ENCODE data around the gene B9D2. TPM values are rescaled to one million over a fixed set of nuclear protein-coding genes. Genes with fewer than 3 reads are reported as not detected.

Gene B9D2
- total RNA-seq, 1 donor from 2014 or later: 2.5 TPM

DNA sequence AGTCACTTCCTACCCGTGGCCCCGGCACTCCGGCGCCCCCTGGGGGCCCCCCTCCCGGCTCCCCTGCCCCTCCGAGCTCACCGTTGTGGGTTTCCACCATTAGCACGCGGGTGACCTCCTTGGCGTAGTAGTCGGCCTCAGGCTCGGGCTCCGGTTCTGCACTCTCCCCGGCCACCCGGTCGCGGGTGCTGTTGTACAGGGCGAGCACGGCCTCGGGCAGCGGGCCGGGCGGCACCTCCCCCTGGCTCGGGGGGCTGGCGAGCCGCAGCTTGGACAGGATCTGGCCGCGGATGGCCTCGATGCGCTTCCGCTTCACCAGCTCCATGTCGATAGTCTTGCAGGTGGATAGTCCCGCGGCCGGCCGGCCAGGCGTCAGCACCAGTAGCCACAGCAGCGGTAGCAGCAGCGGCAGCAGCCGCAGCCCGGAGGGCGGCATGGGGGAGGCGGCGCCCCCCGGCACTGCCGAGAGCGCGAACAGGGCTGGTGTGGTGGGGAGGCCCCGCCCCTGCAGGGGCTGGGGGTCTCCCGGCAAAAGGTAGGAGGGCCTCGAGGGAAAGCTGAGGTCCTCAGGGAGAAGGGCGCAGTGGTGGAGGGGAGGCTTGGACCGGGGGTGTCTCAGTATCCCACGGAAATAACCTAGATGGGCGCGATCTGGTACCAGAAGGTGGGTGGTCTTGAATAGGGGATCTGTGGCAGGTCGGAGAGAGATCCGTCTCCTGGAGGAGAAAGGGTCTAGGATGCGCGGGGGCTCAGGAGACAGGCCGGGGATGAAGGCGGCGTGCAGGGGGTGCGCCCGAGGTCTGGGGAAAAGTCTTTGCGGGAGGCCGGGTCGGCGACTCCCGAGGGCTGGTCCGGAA lies 11.1 kb downstream of the B9D2 start:
- H3K4me3 ChIP-seq: peak overlapping the region; percentile 67
- peak overlapping the region; percentile 87 for H3K4me3 Mint-ChIP-seq
- DNase-seq (ENCODE audit: low spot score): peak; percentile 81
- H3K27me3 ChIP-seq: peaks cover 53% of the 10 kb centered on the region
- H3K9me3 Mint-ChIP-seq: no peaks in the 10 kb centered on the region
- no peaks in the 10 kb centered on the region for H3K79me2 ChIP-seq (ENCODE audit: low read depth)
- H3K4me1 ChIP-seq: peaks cover 9% of the 10 kb centered on the region
- H3K4me2 ChIP-seq: peak overlapping the region; percentile 86
- H3K9ac ChIP-seq: no peak overlapping the region
- H2AFZ ChIP-seq (replicated peaks): peak overlapping the region; percentile 84
- H3K36me3 ChIP-seq: no peaks in the 10 kb centered on the region
- peak; percentile 77 for TF ChIP-seq EZH2 (IDR thresholded peaks at IDR 0.05)
- TF ChIP-seq CTCF (IDR thresholded peaks at IDR 0.05): peak; percentile 63
- TF ChIP-seq EZH2phosphoT487 (IDR thresholded peaks at IDR 0.05): peak; percentile 84
- H3K27ac Mint-ChIP-seq: peak overlapping the region; percentile 6
- H3K4me1 Mint-ChIP-seq: peaks cover 19% of the 10 kb centered on the region
- H3K27me3 Mint-ChIP-seq (ENCODE audit: insufficient read depth, low read depth): peaks cover 38% of the 10 kb centered on the region
- H3F3A ChIP-seq (ENCODE audit: low read depth): peaks cover 13% of the 10 kb centered on the region
- peaks cover 12% of the 10 kb centered on the region for H4K20me1 ChIP-seq (ENCODE audit: low read depth)
- H3K27ac ChIP-seq: no peak overlapping the region
- H3K9me3 ChIP-seq (ENCODE audit: low read depth): no peaks in the 10 kb centered on the region
- H3K36me3 Mint-ChIP-seq: peaks cover 1% of the 10 kb centered on the region

- Histone ChIP-seq H3K36me3 (no peaks in the 10 kb centered on the region), H3K9ac (no peak overlapping the region), H4K20me1 (ENCODE audit: low read depth) (peaks cover 12% of the 10 kb centered on the region), H3K27me3 (peaks cover 53% of the 10 kb centered on the region), H3F3A (ENCODE audit: low read depth) (peaks cover 13% of the 10 kb centered on the region), H2AFZ (replicated peaks) (peak overlapping the region; percentile 84), H3K9me3 (ENCODE audit: low read depth) (no peaks in the 10 kb centered on the region), H3K4me1 (peaks cover 9% of the 10 kb centered on the region), H3K4me2 (peak overlapping the region; percentile 86), H3K79me2 (ENCODE audit: low read depth) (no peaks in the 10 kb centered on the region), H3K27ac (no peak overlapping the region), H3K4me3 (peak overlapping the region; percentile 67)
- TF ChIP-seq EZH2phosphoT487 (IDR thresholded peaks at IDR 0.05): no peak
- no peak for TF ChIP-seq EZH2 (IDR thresholded peaks at IDR 0.05)
- TF ChIP-seq CTCF (IDR thresholded peaks at IDR 0.05): no peak
- peaks cover 38% of the 10 kb centered on the region for H3K27me3 Mint-ChIP-seq (ENCODE audit: insufficient read depth, low read depth)
- peaks cover 19% of the 10 kb centered on the region for H3K4me1 Mint-ChIP-seq
- no peak for DNase-seq (ENCODE audit: low spot score)
- H3K27ac Mint-ChIP-seq: no peak overlapping the region
- H3K4me3 Mint-ChIP-seq: peak overlapping the region; percentile 87
- H3K9me3 Mint-ChIP-seq: no peaks in the 10 kb centered on the region
- H3K36me3 Mint-ChIP-seq: peaks cover 1% of the 10 kb centered on the region
Measured at GRCh38 chr19:41352279-41352608, 11.7 kb downstream of the B9D2 start.

- Mint-ChIP-seq H3K27me3 (ENCODE audit: insufficient read depth, low read depth) (peaks cover 38% of the 10 kb centered on the region), H3K27ac (no peak overlapping the region)
- H3K27ac ChIP-seq: no peak overlapping the region
Measured at GRCh38 chr19:41351339-41352245, 12.4 kb downstream of the B9D2 start.

More at GRCh38 chr19:41351339-41352245, 12.4 kb downstream of the B9D2 start:
- Mint-ChIP-seq H3K36me3 (peaks cover 1% of the 10 kb centered on the region), H3K4me1 (peaks cover 19% of the 10 kb centered on the region), H3K9me3 (no peaks in the 10 kb centered on the region), H3K4me3 (peak overlapping the region; percentile 87)
- peak; percentile 61 for DNase-seq (ENCODE audit: low spot score)
- Histone ChIP-seq H3F3A (ENCODE audit: low read depth) (peaks cover 13% of the 10 kb centered on the region), H4K20me1 (ENCODE audit: low read depth) (peaks cover 12% of the 10 kb centered on the region), H3K27me3 (peaks cover 53% of the 10 kb centered on the region), H2AFZ (replicated peaks) (no peak overlapping the region), H3K4me3 (peak overlapping the region; percentile 67), H3K9ac (no peak overlapping the region), H3K9me3 (ENCODE audit: low read depth) (no peaks in the 10 kb centered on the region), H3K79me2 (ENCODE audit: low read depth) (no peaks in the 10 kb centered on the region), H3K4me1 (peaks cover 9% of the 10 kb centered on the region), H3K4me2 (peak overlapping the region; percentile 86), H3K36me3 (no peaks in the 10 kb centered on the region)
- TF ChIP-seq EZH2 (IDR thresholded peaks at IDR 0.05): peak; percentile 67
- no peak for TF ChIP-seq CTCF (IDR thresholded peaks at IDR 0.05)
- TF ChIP-seq EZH2phosphoT487 (IDR thresholded peaks at IDR 0.05): peak; percentile 60

Measured in neural progenitor cell (in vitro differentiated cells).